Chondrocyte (in vitro differentiated cells): ENCODE data around the gene MAML2. TPM values are rescaled to one million over a fixed set of nuclear protein-coding genes. Genes with fewer than 3 reads are reported as not detected.

ENCODE experiments used
- DNase-seq: peaks from one replicate; pipeline ENCODE4 v3.0.0; 2021; ENCODE audit warnings: mixed read lengths, low spot score
- H3K27ac Mint-ChIP-seq: one replicate; pipeline ENCODE4 v1.8.0; 2021; ENCODE audit warnings: mild to moderate bottlenecking, moderate library complexity, mixed read lengths; ENCODE audit not compliant: unreplicated experiment
- H3K27me3 Mint-ChIP-seq: 2 replicates; pipeline ENCODE4 v1.8.0; 2021; ENCODE audit warnings: low read depth, mixed read lengths
- H3K36me3 Mint-ChIP-seq: 2 replicates; pipeline ENCODE4 v1.8.0; 2021; ENCODE audit warnings: low read depth, mixed read lengths
- H3K4me1 Mint-ChIP-seq: 2 replicates; pipeline ENCODE4 v1.8.0; 2021; ENCODE audit warnings: low read depth, mild to moderate bottlenecking, mixed read lengths
- H3K4me3 Mint-ChIP-seq: one replicate; pipeline ENCODE4 v1.8.0; 2021; ENCODE audit warnings: mild to moderate bottlenecking, moderate library complexity, mixed read lengths; ENCODE audit not compliant: unreplicated experiment
- H3K9me3 Mint-ChIP-seq: 2 replicates; pipeline ENCODE4 v1.8.0; 2021; ENCODE audit warnings: low read depth, mixed read lengths
- CTCF ChIP-seq: fragments of 200-600 bp; sonication (generic); IDR thresholded peaks from 2 replicates; pipeline ENCODE4 v1.5.0; 2021; ENCODE audit warnings: antibody characterized with exemption, mild to moderate bottlenecking, moderate library complexity
- total RNA-seq: library from RNA; stranded (reverse); gene quantifications from 3 replicates; pipeline ENCODE4 v1.2.1, GENCODE V29; 2021

Gene MAML2
- total RNA-seq, 1 donor from 2014 or later: 19.0 TPM

DNA sequence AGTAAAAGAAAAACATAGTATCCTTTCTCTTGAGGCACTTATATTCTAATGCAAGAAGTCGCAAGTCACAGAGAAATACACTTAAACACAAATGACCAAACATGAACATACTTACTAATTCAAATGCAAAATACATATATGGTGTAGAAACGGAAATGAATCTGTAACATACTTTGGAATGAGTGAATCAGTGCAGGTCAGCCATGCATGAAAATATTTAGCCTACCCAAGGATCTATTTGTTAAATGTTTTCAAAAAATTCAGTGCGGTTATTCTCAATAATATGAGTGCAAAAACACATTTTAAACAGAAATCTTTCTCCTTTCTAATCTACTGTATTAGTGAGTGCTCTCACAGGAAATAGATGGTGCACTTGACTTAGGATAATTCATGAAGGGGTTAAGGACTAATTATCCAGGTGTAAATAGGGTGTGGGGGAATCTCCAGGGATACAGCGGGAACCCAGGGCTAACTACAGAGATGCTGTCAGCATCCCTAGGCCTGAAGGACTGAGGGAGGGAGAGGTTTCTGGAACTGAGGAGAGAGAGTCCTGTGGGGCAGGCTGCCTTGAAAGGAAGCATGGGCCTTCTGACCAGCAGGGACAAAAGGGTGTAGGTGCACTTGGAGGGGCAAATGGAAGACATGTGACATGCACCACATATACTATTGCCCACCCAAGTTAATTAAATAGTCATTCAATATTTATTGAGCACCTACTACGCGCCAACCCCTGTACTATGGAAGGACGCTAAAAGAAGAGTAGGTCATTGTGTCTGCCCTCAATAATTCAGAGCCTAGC, 139.2 kb downstream of the MAML2 start:
- Mint-ChIP-seq H3K9me3 (no peaks in the 10 kb centered on the region), H3K27ac (peak overlapping the region; percentile 62), H3K4me3 (no peak overlapping the region), H3K27me3 (no peaks in the 10 kb centered on the region), H3K36me3 (no peaks in the 10 kb centered on the region), H3K4me1 (peaks cover 51% of the 10 kb centered on the region)
- no peak for DNase-seq
- TF ChIP-seq CTCF: no peak

DNA sequence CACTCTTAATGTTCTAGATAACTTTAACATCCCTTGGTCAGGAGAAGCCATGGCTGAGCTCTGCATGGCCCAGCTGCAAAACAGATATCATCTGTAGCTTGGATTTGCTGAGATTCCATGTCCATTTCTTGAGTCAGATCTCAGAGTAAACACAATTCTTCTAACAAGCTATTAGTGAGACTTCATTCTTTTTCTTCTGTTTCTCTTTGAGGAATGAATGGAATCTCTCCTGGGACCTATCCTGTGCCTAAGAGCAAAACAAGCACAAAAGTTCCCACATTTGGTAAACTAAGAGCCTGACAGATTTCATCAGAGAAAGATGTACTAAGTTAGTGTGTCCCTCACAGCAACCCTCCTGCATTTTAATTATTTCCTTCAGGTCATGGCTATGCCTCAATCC, 142.8 kb downstream of the MAML2 start:
- DNase-seq: no peak
- H3K27me3 Mint-ChIP-seq: no peaks in the 10 kb centered on the region
- peaks cover 69% of the 10 kb centered on the region for H3K4me1 Mint-ChIP-seq
- no peak for TF ChIP-seq CTCF
- H3K4me3 Mint-ChIP-seq: peak overlapping the region; percentile 5
- H3K27ac Mint-ChIP-seq: peak overlapping the region; percentile 93
- H3K36me3 Mint-ChIP-seq: no peaks in the 10 kb centered on the region
- no peaks in the 10 kb centered on the region for H3K9me3 Mint-ChIP-seq

DNA sequence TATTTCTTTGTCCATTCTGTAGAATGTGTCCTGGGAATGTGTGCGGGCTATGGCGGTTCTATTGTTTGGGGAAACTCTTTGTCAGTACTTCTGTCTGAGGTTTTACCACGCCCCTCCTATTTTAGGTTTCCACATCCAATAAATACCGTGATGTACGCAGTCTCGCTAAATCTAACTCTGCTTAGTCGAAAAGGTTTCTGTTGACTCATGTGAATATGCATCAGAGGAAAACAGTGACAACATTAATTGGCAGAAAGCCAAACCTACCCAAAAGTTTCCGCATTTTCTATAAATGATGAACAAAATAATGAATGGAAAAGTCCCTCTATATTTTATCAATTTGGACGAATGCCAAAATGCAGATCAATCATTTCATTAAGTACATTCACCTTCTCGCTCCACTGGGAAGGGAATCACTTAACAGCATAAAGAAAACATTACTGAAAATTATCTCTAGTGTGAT, 143.4 kb downstream of the MAML2 start:
- no peak for DNase-seq
- Mint-ChIP-seq H3K9me3 (no peaks in the 10 kb centered on the region), H3K27me3 (no peaks in the 10 kb centered on the region), H3K27ac (peak overlapping the region; percentile 93), H3K4me1 (peaks cover 75% of the 10 kb centered on the region), H3K36me3 (no peaks in the 10 kb centered on the region), H3K4me3 (no peak overlapping the region)
- TF ChIP-seq CTCF: no peak

- peak overlapping the region; percentile 74 for H3K27ac Mint-ChIP-seq
- no peaks in the 10 kb centered on the region for H3K27me3 Mint-ChIP-seq
- H3K9me3 Mint-ChIP-seq: no peaks in the 10 kb centered on the region
- H3K4me3 Mint-ChIP-seq: no peak overlapping the region
- H3K36me3 Mint-ChIP-seq: no peaks in the 10 kb centered on the region
- DNase-seq: no peak
- no peak for TF ChIP-seq CTCF
- peaks cover 78% of the 10 kb centered on the region for H3K4me1 Mint-ChIP-seq
Measured at GRCh38 chr11:96197801-96198701, 144.9 kb downstream of the MAML2 start.

GRCh38 chr11:96197103-96197502, 145.9 kb downstream of the MAML2 start:
- Mint-ChIP-seq H3K36me3 (no peaks in the 10 kb centered on the region), H3K4me3 (no peak overlapping the region), H3K4me1 (peaks cover 76% of the 10 kb centered on the region), H3K27ac (peak overlapping the region; percentile 74), H3K27me3 (no peaks in the 10 kb centered on the region), H3K9me3 (no peaks in the 10 kb centered on the region)
- no peak for DNase-seq
- TF ChIP-seq CTCF: no peak
